PFSK-1 (cell line): ENCODE results near the gene MOCOS.

ENCODE experiments used
- FOXP2 ChIP-seq: optimal IDR thresholded peaks from 2 replicates; pipeline ENCODE3; 2011; ENCODE audit warnings: borderline replicate concordance, control low read depth, inconsistent platforms; ENCODE audit not compliant: insufficient read depth; ENCODE audit errors: extremely low read length, extremely low read depth
- POLR2AphosphoS5 ChIP-seq: IDR thresholded peaks from 2 replicates; pipeline ENCODE4 v1.6.1; 2012; ENCODE audit warnings: low read depth, mild to moderate bottlenecking, control low read depth, low read length, moderate library complexity
- REST ChIP-seq, 2 experiments: IDR thresholded peaks; 2 replicates each; pipeline versions ENCODE4 v1.6.1 to v1.8.0; 2011 to 2012; ENCODE audit warnings: low read depth in 2 of 2, low read length in 2 of 2, control low read depth in 1 of 2, inconsistent platforms in 1 of 2, mild to moderate bottlenecking in 1 of 2, moderate library complexity in 1 of 2; ENCODE audit not compliant: insufficient read depth in 1 of 2
- SIN3A ChIP-seq: IDR thresholded peaks from 2 replicates; pipeline ENCODE4 v1.6.1; 2012; ENCODE audit warnings: mild to moderate bottlenecking, low read length, moderate library complexity, borderline replicate concordance; ENCODE audit not compliant: insufficient read depth
- TAF1 ChIP-seq: IDR thresholded peaks from 2 replicates; pipeline ENCODE4 v1.6.1; 2012; ENCODE audit warnings: low read length, control low read depth, borderline replicate concordance; ENCODE audit not compliant: insufficient read depth

Gene MOCOS

GRCh38 chr18:36295214-36295613 is 107.9 kb downstream of the MOCOS start:
- no peak for TF ChIP-seq TAF1
- TF ChIP-seq FOXP2, result no peak
- TF ChIP-seq SIN3A, result no peak
- no peak for TF ChIP-seq POLR2AphosphoS5
- TF ChIP-seq REST (IDR thresholded peaks at IDR 0.05; ENCODE audit: insufficient read depth in 1 of 2, low read depth in 2 of 2, low read length in 2 of 2), result no peak

- TF ChIP-seq TAF1 (no peak), POLR2AphosphoS5 (no peak), REST (IDR thresholded peaks at IDR 0.05; ENCODE audit: insufficient read depth in 1 of 2, low read depth in 2 of 2, low read length in 2 of 2) (no peak), FOXP2 (no peak), SIN3A (no peak)
Observed at GRCh38 chr18:36295880-36296301, 108.6 kb downstream of the MOCOS start.

- no peak for TF ChIP-seq SIN3A
- TF ChIP-seq POLR2AphosphoS5, result no peak
- TF ChIP-seq REST (IDR thresholded peaks at IDR 0.05; ENCODE audit: insufficient read depth in 1 of 2, low read depth in 2 of 2, low read length in 2 of 2), result no peak
- no peak for TF ChIP-seq TAF1
- no peak for TF ChIP-seq FOXP2
Observed at GRCh38 chr18:36296650-36297416, 109.5 kb downstream of the MOCOS start.

GRCh38 chr18:36297417-36298125 is 110.3 kb downstream of the MOCOS start, which contains the start of gene FHOD3:
FHOD3 (plus strand) TSS chr18:36297713; CDS start chr18:36297836, 123 bp downstream.
- TF ChIP-seq TAF1, result no peak
- no peak for TF ChIP-seq FOXP2
- TF ChIP-seq REST (IDR thresholded peaks at IDR 0.05; ENCODE audit: insufficient read depth in 1 of 2, low read depth in 2 of 2, low read length in 2 of 2), result no peak
- no peak for TF ChIP-seq SIN3A
- TF ChIP-seq POLR2AphosphoS5, result no peak
